Pancreas (tissue), 10 donors: Measurements from ENCODE around the gene PLEKHA1. TPM values are rescaled to one million over a fixed set of nuclear protein-coding genes. Genes with fewer than 3 reads are reported as not detected.

ENCODE experiments used
- ATAC-seq, 4 donors: fragments of 200-7000 bp; cut with Tn5 transposase; one replicate each; pipeline versions ENCODE4 v1.8.0 to v1.9.1; 2020; ENCODE audit warnings: mild to moderate bottlenecking in 4 of 4, moderate library complexity in 4 of 4
- DNase-seq, 6 donors: peaks; one replicate each; pipeline ENCODE4 v3.0.0-alpha.2; 2020
- FAIRE-seq: peaks from 2 replicates; lab custom pipeline; 2012; peaks lifted over from hg19 to GRCh38; lab: Jason Lieb, UNC
- H3K27ac ChIP-seq, 4 donors: fragments of 200-600 bp; sonication (generic); 1 replicate in 3 of 4; 2 replicates in 1 of 4; pipeline versions ENCODE4 v1.5.0 to v1.8.0; 2020
- H3K27me3 ChIP-seq, 4 donors: fragments of 200-600 bp; one replicate each; pipeline ENCODE4 v1.8.0; 2021
- H3K36me3 ChIP-seq, 3 donors: fragments of 200-600 bp; sonication (generic) in 1 of 3; one replicate each; pipeline versions ENCODE4 v1.5.0 to v1.8.0; 2020 to 2021
- H3K4me1 ChIP-seq, 3 donors: fragments of 200-600 bp; one replicate each; pipeline ENCODE4 v1.8.0; 2021
- H3K4me3 ChIP-seq, 4 donors: fragments of 200-600 bp; sonication (generic) in 2 of 4; one replicate each; pipeline versions ENCODE4 v1.5.0 to v1.8.0; 2020 to 2021
- H3K9me3 ChIP-seq, 4 donors: fragments of 200-600 bp; one replicate each; pipeline ENCODE4 v1.8.0; 2021
- WGBS, 2 donors: extraction: QIAGEN DNeasy Blood & Tissue Kit; methylation state at CpG; one replicate each; pipeline ENCODE4 v1.1.7; 2013; 5-methylcytosine and 5-hydroxymethylcytosine counted together
- intact Hi-C, 3 donors: fragments of 100-400 bp; cut with DNase I; formaldehyde crosslinking; loops; one replicate each; pipeline versions ENCODE4 v1.11.1 to v1.14.2; 2022
- polyA plus RNA-seq, 2 donors: library from polyadenylated mRNA; stranded (reverse); fragments of 200-250 nt; gene quantifications; one replicate each; pipeline ENCODE4 v1.2.3, GENCODE V29; 2013
- total RNA-seq, 6 donors: library from RNA; stranded (reverse); fragmentation: NEBNext Ultra II Directional in 4 of 6; extraction: Animal tissue kit (Norgen Biotek cat#: 25700) in 4 of 6; gene quantifications; one replicate each; pipeline versions ENCODE4 v1.2.1 to v1.2.4, GENCODE V29; 2021 to 2023
- TF ChIP-seq, protein P1 (sequence below), 4 donors: fragments of 200-600 bp; sonication (generic) in 3 of 4; IDR thresholded peaks; one replicate each; pipeline versions ENCODE4 v1.5.0 to v1.8.0; 2021; ENCODE audit warnings: antibody characterized with exemption in 4 of 4
- donor health status: healthy with polysubstance abuse.
- donor health status: DM: no; HTN: no; CAD: no; lungs with moderate emphysema.
- donor health status: DM: no; HTN: no; CAD: no.
- donor health status: control.
- donor health status: control.
- donor health status: Bipolar disorder and iron deficiency.
- donor health status: DM: yes; HTN: yes; CAD: no.
- donor health status: DM: no; HTN: no; CAD: no.
- donor health status: DM: no; HTN: no; CAD: no.
- donor health status: DM: yes; HTN: yes; CAD: no.

Gene PLEKHA1
- total and polyA plus RNA-seq, 8 donors: 8.8 to 31.6 (median 20.4) TPM

DNA sequence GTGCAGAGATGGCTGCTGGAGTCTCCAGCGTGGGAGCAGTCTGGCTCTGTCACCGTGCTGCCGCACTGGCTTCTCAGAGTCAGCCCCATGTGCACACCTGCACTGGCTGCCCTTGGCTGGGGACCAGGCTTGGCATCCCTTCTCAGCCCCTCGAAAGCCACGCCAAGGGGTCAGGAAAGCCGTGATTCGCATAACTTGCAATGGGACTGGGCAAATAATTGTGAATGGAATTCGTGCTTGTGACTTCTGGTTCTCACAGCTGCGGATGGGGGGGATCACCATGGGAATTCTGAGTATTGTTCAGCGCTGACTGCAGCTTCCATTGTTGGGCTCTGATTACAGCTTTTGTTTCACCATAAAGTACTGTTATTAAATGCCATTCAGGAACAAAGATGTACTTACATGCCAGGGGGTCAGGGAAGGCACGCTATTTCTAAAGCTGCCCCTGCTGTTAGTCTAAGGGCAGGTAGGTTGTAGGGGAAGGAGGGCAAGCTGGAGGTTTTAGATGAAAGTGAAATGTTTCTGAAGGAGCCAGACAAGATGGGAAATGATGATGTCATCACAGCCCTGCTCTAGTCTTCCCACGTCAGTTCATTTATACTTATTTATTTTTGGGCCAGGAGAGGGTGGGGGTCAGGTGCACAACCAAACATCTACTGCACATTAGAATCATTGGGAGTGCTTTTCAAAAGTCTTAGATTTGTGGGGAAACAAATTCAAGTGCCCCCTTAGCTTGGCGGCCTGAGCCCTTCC is 5.8 kb upstream of the PLEKHA1 start:
- TF ChIP-seq, protein P1, sequence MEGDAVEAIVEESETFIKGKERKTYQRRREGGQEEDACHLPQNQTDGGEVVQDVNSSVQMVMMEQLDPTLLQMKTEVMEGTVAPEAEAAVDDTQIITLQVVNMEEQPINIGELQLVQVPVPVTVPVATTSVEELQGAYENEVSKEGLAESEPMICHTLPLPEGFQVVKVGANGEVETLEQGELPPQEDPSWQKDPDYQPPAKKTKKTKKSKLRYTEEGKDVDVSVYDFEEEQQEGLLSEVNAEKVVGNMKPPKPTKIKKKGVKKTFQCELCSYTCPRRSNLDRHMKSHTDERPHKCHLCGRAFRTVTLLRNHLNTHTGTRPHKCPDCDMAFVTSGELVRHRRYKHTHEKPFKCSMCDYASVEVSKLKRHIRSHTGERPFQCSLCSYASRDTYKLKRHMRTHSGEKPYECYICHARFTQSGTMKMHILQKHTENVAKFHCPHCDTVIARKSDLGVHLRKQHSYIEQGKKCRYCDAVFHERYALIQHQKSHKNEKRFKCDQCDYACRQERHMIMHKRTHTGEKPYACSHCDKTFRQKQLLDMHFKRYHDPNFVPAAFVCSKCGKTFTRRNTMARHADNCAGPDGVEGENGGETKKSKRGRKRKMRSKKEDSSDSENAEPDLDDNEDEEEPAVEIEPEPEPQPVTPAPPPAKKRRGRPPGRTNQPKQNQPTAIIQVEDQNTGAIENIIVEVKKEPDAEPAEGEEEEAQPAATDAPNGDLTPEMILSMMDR (IDR thresholded peaks at IDR 0.05): no peak
- intact Hi-C loops: no loop called here
- H3K36me3 ChIP-seq: no peaks in the 10 kb centered on the region
- H3K4me1 ChIP-seq: peaks cover 0 to 9% (median 5%) of the 10 kb centered on the region in 3 donors
- H3K27me3 ChIP-seq: no peaks in the 10 kb centered on the region
- H3K27ac ChIP-seq: no peak overlapping the region
- WGBS, 2 donors: 52 to 60% methylated on average over 13 of the region's 13 CpGs
- no peak for FAIRE-seq
- H3K4me3 ChIP-seq: no peak overlapping the region
- H3K9me3 ChIP-seq: no peaks in the 10 kb centered on the region
- DNase-seq: no peak
- no peak for ATAC-seq

DNA sequence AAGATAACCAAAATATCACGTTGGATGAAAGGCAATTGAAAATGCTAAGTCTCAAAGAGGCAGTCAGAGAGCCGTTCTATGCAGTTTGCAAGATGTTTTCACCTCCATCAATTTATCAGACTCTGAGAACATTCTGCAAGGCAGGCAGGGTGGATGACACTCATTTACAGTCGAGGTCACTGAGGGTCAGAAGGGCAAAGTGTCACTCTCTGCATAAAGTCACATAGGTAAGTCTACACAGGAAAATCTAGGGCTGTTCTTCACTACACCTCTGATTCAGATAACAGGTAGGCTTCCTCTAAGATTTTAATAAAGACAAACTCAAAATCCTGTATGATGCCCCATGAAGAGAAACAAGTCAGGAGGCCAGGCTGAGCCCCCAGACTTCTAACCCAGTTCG is 1.4 kb upstream of the PLEKHA1 start:
- peaks cover 0 to 20% (median 17%) of the 10 kb centered on the region in 3 donors for H3K4me1 ChIP-seq
- H3K27me3 ChIP-seq: no peaks in the 10 kb centered on the region
- no peaks in the 10 kb centered on the region for H3K9me3 ChIP-seq
- intact Hi-C loops: no loop called here
- FAIRE-seq (no peak), DNase-seq (no peak), ATAC-seq (no peak)
- peak overlapping the region in 2 of 4 donors; percentile 96 to 98 for H3K27ac ChIP-seq
- H3K36me3 ChIP-seq: no peaks in the 10 kb centered on the region
- WGBS, 2 donors: 55 to 62% methylated on average over 4 of the region's 4 CpGs
- H3K4me3 ChIP-seq: no peak overlapping the region
- TF ChIP-seq, protein P1 (IDR thresholded peaks at IDR 0.05): no peak

GRCh38 chr10:122373721-122374120 is 787 bp upstream of the PLEKHA1 start:
- FAIRE-seq: no peak
- peak; percentile 1 to 18 (median 12) for ATAC-seq
- peak overlapping the region; percentile 56 to 99 (median 97) for H3K27ac ChIP-seq
- no peaks in the 10 kb centered on the region for H3K36me3 ChIP-seq
- H3K27me3 ChIP-seq: no peaks in the 10 kb centered on the region
- peak overlapping the region in 3 of 4 donors; percentile 81 to 88 (median 85) for H3K4me3 ChIP-seq
- peaks cover 0 to 20% (median 17%) of the 10 kb centered on the region in 3 donors for H3K4me1 ChIP-seq
- peak in 3 of 6 donors; percentile 11 to 29 (median 24) for DNase-seq
- intact Hi-C loops: no loop called here
- 2 to 4% methylated on average over 13 of the region's 13 CpGs for WGBS, 2 donors
- no peaks in the 10 kb centered on the region for H3K9me3 ChIP-seq
- TF ChIP-seq, protein P1 (IDR thresholded peaks at IDR 0.05): no peak

- FAIRE-seq: no peak
- 1% methylated on average over 40 to 89 of the region's 89 CpGs for WGBS, 2 donors
- peak overlapping the region; percentile 95 to 99 (median 97) for H3K27ac ChIP-seq
- ATAC-seq: peak; percentile 36 to 69 (median 57)
- H3K36me3 ChIP-seq: no peaks in the 10 kb centered on the region
- intact Hi-C loops: no loop called here
- peak overlapping the region; percentile 49 to 88 (median 83) for H3K4me3 ChIP-seq
- H3K4me1 ChIP-seq: peaks cover 0 to 20% (median 17%) of the 10 kb centered on the region in 3 donors
- H3K27me3 ChIP-seq: no peaks in the 10 kb centered on the region
- no peaks in the 10 kb centered on the region for H3K9me3 ChIP-seq
- DNase-seq: peak; percentile 68 to 91 (median 78)
- TF ChIP-seq, protein P1 (IDR thresholded peaks at IDR 0.05): no peak
These were observed 561 bp downstream of the PLEKHA1 start for GRCh38 chr10:122374859-122375678.
